ENCODE data around the gene GALT. TPM values are rescaled to one million over a fixed set of nuclear protein-coding genes. Genes with fewer than 3 reads are reported as not detected.
A peak's percentile ranks its signal among the peaks of the same experiment; 100 is the strongest.

GALT gene
- total RNA-seq, 1 donor from 2014 or later = 32.1 TPM

DNA sequence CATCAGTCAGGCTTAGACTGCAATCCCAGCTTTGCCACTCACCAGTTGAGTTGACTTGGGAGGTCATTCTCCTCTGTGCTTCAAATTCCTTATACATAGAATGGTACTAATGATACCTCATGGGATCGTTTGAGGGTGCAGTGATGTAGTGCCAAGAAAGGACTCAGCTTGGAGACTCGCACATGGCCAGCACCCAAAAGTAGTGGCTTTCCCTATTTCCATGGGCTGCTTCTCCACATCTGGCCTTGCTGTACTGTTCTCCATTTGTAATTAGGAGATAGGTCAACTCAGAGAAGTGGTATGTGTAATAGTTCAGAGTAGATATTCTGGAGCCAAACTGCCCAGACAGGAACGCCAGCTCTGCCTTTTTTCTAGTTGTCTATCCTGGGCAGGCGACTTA lies 39.1 kb downstream of the GALT start:
- Histone ChIP-seq H3K27me3 (no peaks in the 10 kb centered on the region), H3K79me2 (ENCODE audit: low read depth) (no peaks in the 10 kb centered on the region), H4K20me1 (ENCODE audit: low read depth) (no peaks in the 10 kb centered on the region), H3K4me3 (no peak overlapping the region), H3K27ac (no peak overlapping the region), H3F3A (ENCODE audit: low read depth) (no peaks in the 10 kb centered on the region), H3K4me2 (no peak overlapping the region), H3K9ac (no peak overlapping the region), H3K36me3 (no peaks in the 10 kb centered on the region), H3K4me1 (no peaks in the 10 kb centered on the region), H2AFZ (replicated peaks) (no peak overlapping the region), H3K9me3 (ENCODE audit: low read depth) (no peaks in the 10 kb centered on the region)
- H3K4me3 Mint-ChIP-seq = no peak overlapping the region
- TF ChIP-seq EZH2phosphoT487 (IDR thresholded peaks at IDR 0.05) = no peak
- DNase-seq (ENCODE audit: low spot score) = no peak
- peaks cover 8% of the 10 kb centered on the region for H3K36me3 Mint-ChIP-seq
- H3K4me1 Mint-ChIP-seq = peaks cover 18% of the 10 kb centered on the region
- no peak overlapping the region for H3K27ac Mint-ChIP-seq
- peaks cover 11% of the 10 kb centered on the region for H3K27me3 Mint-ChIP-seq (ENCODE audit: insufficient read depth, low read depth)
- H3K9me3 Mint-ChIP-seq = no peaks in the 10 kb centered on the region

DNA sequence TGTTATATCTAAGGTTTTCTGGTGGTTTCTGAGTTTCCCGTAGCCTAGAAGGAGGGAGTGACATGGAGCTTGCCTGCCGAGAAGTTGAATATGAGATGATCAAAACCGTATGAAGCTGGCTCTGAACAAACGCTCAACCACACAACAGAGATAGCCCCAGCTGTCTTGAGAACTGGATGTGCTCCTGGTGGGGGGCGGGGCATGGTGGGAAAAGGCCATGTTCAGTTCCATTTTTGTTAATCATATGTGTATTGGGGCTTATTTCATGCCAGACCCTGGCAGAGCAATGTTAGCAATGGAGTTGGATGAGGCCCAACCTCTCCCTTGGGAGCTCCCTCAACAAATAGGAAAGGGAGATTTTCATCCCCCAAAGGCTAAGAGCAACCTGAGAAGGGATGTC lies 39.8 kb downstream of the GALT start:
- Histone ChIP-seq H3K79me2 (ENCODE audit: low read depth) (no peaks in the 10 kb centered on the region), H3K27ac (no peak overlapping the region), H3F3A (ENCODE audit: low read depth) (no peaks in the 10 kb centered on the region), H3K4me2 (no peak overlapping the region), H3K36me3 (no peaks in the 10 kb centered on the region), H2AFZ (replicated peaks) (no peak overlapping the region), H3K9me3 (ENCODE audit: low read depth) (no peaks in the 10 kb centered on the region), H3K27me3 (no peaks in the 10 kb centered on the region), H3K9ac (no peak overlapping the region), H3K4me1 (no peaks in the 10 kb centered on the region), H4K20me1 (ENCODE audit: low read depth) (no peaks in the 10 kb centered on the region), H3K4me3 (no peak overlapping the region)
- Mint-ChIP-seq H3K4me3 (no peak overlapping the region), H3K9me3 (no peaks in the 10 kb centered on the region), H3K4me1 (peaks cover 18% of the 10 kb centered on the region), H3K27me3 (ENCODE audit: insufficient read depth, low read depth) (peaks cover 11% of the 10 kb centered on the region), H3K27ac (no peak overlapping the region), H3K36me3 (peaks cover 3% of the 10 kb centered on the region)
- no peak for DNase-seq (ENCODE audit: low spot score)
- TF ChIP-seq, protein P1, sequence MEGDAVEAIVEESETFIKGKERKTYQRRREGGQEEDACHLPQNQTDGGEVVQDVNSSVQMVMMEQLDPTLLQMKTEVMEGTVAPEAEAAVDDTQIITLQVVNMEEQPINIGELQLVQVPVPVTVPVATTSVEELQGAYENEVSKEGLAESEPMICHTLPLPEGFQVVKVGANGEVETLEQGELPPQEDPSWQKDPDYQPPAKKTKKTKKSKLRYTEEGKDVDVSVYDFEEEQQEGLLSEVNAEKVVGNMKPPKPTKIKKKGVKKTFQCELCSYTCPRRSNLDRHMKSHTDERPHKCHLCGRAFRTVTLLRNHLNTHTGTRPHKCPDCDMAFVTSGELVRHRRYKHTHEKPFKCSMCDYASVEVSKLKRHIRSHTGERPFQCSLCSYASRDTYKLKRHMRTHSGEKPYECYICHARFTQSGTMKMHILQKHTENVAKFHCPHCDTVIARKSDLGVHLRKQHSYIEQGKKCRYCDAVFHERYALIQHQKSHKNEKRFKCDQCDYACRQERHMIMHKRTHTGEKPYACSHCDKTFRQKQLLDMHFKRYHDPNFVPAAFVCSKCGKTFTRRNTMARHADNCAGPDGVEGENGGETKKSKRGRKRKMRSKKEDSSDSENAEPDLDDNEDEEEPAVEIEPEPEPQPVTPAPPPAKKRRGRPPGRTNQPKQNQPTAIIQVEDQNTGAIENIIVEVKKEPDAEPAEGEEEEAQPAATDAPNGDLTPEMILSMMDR (IDR thresholded peaks at IDR 0.05) = no peak
- TF ChIP-seq EZH2phosphoT487 (IDR thresholded peaks at IDR 0.05) (no peak), EZH2 (IDR thresholded peaks at IDR 0.05) (no peak)

GRCh38 chr9:34686732-34687131 lies 40.3 kb downstream of the GALT start:
- Histone ChIP-seq H2AFZ (replicated peaks) (no peak overlapping the region), H3K9me3 (ENCODE audit: low read depth) (no peaks in the 10 kb centered on the region), H3K27ac (no peak overlapping the region), H3K36me3 (no peaks in the 10 kb centered on the region), H3F3A (ENCODE audit: low read depth) (no peaks in the 10 kb centered on the region), H3K9ac (no peak overlapping the region), H3K79me2 (ENCODE audit: low read depth) (no peaks in the 10 kb centered on the region), H3K4me3 (no peak overlapping the region), H4K20me1 (ENCODE audit: low read depth) (no peaks in the 10 kb centered on the region), H3K27me3 (no peaks in the 10 kb centered on the region), H3K4me2 (no peak overlapping the region), H3K4me1 (no peaks in the 10 kb centered on the region)
- TF ChIP-seq, protein P1 (IDR thresholded peaks at IDR 0.05) = no peak
- Mint-ChIP-seq H3K27me3 (ENCODE audit: insufficient read depth, low read depth) (peaks cover 11% of the 10 kb centered on the region), H3K36me3 (peaks cover 3% of the 10 kb centered on the region), H3K4me1 (peaks cover 18% of the 10 kb centered on the region), H3K9me3 (no peaks in the 10 kb centered on the region), H3K4me3 (no peak overlapping the region), H3K27ac (peak overlapping the region; percentile 47)
- no peak for DNase-seq (ENCODE audit: low spot score)

DNA sequence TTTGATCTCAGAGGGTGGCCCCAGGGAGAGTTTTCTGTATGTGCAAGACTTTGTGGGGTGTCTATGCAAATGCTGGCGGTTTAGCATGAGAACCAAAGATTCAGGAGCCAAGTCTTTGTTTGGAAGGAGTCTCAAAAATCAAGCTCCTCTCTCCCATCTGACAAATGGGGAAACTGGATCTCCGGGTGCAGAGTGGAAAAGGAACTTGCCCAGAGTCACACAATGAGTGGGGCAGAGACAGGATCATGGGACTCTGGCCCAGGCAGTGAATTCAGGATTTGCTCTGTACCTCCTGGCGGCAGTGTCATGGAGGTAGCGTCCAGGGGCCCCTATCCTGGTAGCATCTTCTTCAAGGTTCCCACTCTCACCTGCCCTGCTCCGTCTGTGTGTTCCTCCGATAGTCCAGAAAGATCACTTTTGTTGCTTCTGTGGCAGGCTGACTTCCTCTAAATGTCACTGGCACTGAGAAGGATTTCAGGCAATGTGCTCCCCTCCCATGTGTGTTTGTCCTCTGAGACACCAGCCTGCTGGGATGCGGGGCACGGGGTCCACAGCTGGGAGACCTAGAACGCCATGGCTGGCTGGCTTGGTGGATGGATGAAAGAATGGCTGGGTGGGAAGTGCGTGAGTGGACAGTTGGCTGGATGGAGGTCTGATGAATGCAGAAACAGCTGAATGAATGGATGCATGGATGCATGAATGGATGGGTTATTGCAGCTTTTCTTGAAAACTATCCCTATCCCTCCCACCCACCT lies 41.0 kb downstream of the GALT start:
- DNase-seq (ENCODE audit: low spot score) = no peak
- H3K27me3 ChIP-seq = no peaks in the 10 kb centered on the region
- H3K9ac ChIP-seq = no peak overlapping the region
- Mint-ChIP-seq H3K4me3 (peak overlapping the region; percentile 18), H3K36me3 (peaks cover 3% of the 10 kb centered on the region), H3K9me3 (no peaks in the 10 kb centered on the region), H3K27me3 (ENCODE audit: insufficient read depth, low read depth) (peaks cover 11% of the 10 kb centered on the region), H3K4me1 (peaks cover 18% of the 10 kb centered on the region), H3K27ac (peak overlapping the region; percentile 66)
- H3K4me1 ChIP-seq = peaks cover 3% of the 10 kb centered on the region
- H3K4me2 ChIP-seq = no peak overlapping the region
- H3K9me3 ChIP-seq (ENCODE audit: low read depth) = no peaks in the 10 kb centered on the region
- H3K27ac ChIP-seq = no peak overlapping the region
- H3F3A ChIP-seq (ENCODE audit: low read depth) = no peaks in the 10 kb centered on the region
- no peak overlapping the region for H2AFZ ChIP-seq (replicated peaks)
- no peak for TF ChIP-seq EZH2phosphoT487 (IDR thresholded peaks at IDR 0.05)
- TF ChIP-seq, protein P1 (IDR thresholded peaks at IDR 0.05) = no peak
- no peak for TF ChIP-seq EZH2 (IDR thresholded peaks at IDR 0.05)
- no peaks in the 10 kb centered on the region for H4K20me1 ChIP-seq (ENCODE audit: low read depth)
- no peaks in the 10 kb centered on the region for H3K36me3 ChIP-seq
- no peak overlapping the region for H3K4me3 ChIP-seq
- H3K79me2 ChIP-seq (ENCODE audit: low read depth) = no peaks in the 10 kb centered on the region

Data from neural progenitor cell (in vitro differentiated cells).